ENCODE data around the gene RPRD2. TPM values are rescaled to one million over a fixed set of nuclear protein-coding genes. Genes with fewer than 3 reads are reported as not detected.

RPRD2 gene
- total RNA-seq, 8 experiments from 2014 or later: 9.1 to 37.4 (median 23.7) TPM

- peak in 1 of 8 experiments; percentile 3 for ATAC-seq (replicated peaks in 6 of 8)
- 0 to 100% (median 83%) methylated on average over 1 to 2 of the region's 2 CpGs; no CpG with 5 or more reads in 7 of the 10 experiments for WGBS, 10 experiments
- Histone ChIP-seq H3K4me3 (no peak overlapping the region), H3K4me1 (replicated peaks in 1 of 2) (peaks cover 16 to 18% of the 10 kb centered on the region in 2 donors), H3K27ac (no peak overlapping the region)
- in situ Hi-C loops (cut with MboI; ENCODE audit: low pct_unique_long_range_greater_than_20kb in 2 of 9, low sequenced_read_pairs in 9 of 9, unreplicated experiment in 9 of 9): no loop called here
Measured at GRCh38 chr1:150512846-150513245, 148.9 kb downstream of the RPRD2 start.

DNA sequence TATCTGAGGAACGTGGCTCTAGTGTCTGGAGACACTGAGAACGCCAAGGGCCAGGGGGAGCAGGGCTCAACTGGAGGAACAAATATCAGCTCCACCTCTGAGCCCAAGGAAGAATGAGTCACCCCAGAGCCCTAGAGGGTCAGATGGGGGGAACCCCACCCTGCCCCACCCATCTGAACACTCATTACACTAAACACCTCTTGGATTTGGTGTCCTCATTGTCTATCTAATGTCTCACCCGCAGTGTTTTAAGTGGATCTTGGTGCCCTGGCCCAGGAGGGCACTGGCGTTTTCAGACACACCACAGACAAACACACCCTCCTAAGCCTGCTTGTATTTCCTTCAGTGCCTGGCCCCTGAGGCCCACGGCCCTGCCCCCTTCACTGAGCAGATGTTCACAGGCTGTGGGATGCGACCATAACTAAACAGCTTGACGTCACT, 149.4 kb downstream of the RPRD2 start:
- Histone ChIP-seq H3K4me1 (replicated peaks in 1 of 2) (peaks cover 10 to 12% of the 10 kb centered on the region in 2 donors), H3K4me3 (no peak overlapping the region), H3K27ac (no peak overlapping the region)
- in situ Hi-C loops (cut with MboI; ENCODE audit: low pct_unique_long_range_greater_than_20kb in 2 of 9, low sequenced_read_pairs in 9 of 9, unreplicated experiment in 9 of 9): no loop called here
- peak in 3 of 8 experiments; percentile 14 to 33 (median 27) for ATAC-seq (replicated peaks in 6 of 8)
- WGBS, 10 experiments: 0 to 100% (median 80%) methylated on average over 1 to 6 of the region's 7 CpGs; no CpG with 5 or more reads in 1 of the 10 experiments

GRCh38 chr1:150514260-150514659, 150.3 kb downstream of the RPRD2 start:
- Histone ChIP-seq H3K4me3 (no peak overlapping the region), H3K27ac (no peak overlapping the region), H3K4me1 (replicated peaks in 1 of 2) (peaks cover 1 to 6% of the 10 kb centered on the region in 2 donors)
- no peak for ATAC-seq (replicated peaks in 6 of 8)
- WGBS, 10 experiments: 83 to 100% (median 93%) methylated on average over 1 to 5 of the region's 9 CpGs; no CpG with 5 or more reads in 5 of the 10 experiments
- in situ Hi-C loops (cut with MboI; ENCODE audit: low pct_unique_long_range_greater_than_20kb in 2 of 9, low sequenced_read_pairs in 9 of 9, unreplicated experiment in 9 of 9): no loop called here

DNA sequence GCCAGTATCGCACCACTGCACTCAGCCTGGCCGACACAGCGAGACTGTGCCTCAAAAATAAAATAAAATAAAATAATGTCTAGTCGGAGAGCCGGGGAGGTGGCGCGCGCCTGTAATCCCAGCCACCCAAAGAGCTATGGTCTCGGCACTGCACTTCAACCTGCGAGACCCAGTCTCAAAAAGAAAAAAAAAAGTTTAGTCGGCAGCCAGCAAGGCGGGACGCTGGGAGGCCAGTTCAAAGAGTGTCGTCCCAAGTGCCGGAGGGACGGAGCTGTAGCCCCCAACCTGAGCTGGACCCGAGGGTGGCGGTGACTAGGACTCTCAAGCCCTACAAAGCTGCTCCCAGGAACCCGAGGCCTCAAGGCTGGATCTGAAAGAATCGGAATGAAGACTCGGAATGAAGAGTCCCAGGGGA, 151.0 kb downstream of the RPRD2 start:
- Histone ChIP-seq H3K4me3 (peak overlapping the region; percentile 52 to 76 (median 63)), H3K4me1 (replicated peaks in 1 of 2) (peaks cover 0 to 6% of the 10 kb centered on the region in 2 donors), H3K27ac (peak overlapping the region in 1 of 2 donors; percentile 25)
- 18 to 100% (median 40%) methylated on average over 2 to 19 of the region's 21 CpGs; no CpG with 5 or more reads in 2 of the 10 experiments for WGBS, 10 experiments
- ATAC-seq (replicated peaks in 6 of 8): no peak
- in situ Hi-C loops (cut with MboI; ENCODE audit: low pct_unique_long_range_greater_than_20kb in 2 of 9, low sequenced_read_pairs in 9 of 9, unreplicated experiment in 9 of 9): no loop called here

DNA sequence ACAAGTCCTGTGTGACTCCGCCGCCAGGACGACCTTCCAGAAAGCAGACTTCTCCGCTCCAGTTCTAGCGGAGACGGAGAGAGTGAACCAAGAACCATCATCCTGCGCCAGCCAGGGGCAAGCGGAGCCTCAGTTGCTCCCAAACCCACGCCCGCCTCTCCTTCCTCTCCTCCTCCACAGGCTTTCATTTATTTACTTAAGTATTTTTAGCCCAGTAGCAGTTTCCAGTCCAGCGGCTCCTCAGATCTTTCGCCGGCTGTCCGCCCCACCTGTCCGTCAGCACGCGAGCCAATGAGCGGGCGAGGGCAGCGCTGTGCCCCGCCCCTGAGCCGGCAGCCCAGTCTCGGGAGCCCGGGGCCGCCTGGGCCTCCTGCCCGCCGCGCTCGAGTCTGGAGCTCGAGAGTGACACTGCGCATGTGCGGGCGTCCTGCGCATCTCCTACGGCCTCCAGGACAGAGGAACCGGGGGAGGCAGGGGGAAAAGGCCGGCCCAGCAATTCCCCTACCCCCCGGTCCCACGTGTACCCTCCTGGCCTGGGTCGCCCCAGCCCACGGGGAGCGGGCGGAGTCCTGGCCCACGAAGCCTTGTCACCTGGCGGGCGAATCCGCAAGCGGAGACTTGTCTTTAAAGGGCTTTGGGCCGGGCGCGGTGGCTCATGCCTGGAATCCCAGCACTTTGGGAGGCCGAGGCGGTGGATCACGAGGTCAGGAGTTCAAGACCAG, 151.5 kb downstream of the RPRD2 start, which contains the start of gene FALEC:
TSS of gene FALEC (plus strand) at position 425 of the 722 bp plus-strand sequence.
- Histone ChIP-seq H3K4me1 (replicated peaks in 1 of 2) (peaks cover 0 to 6% of the 10 kb centered on the region in 2 donors), H3K27ac (peak within 1 kb of the TSS; percentile 61 to 68), H3K4me3 (peak within 1 kb of the TSS; percentile 52 to 76 (median 63))
- in situ Hi-C loops (cut with MboI; ENCODE audit: low pct_unique_long_range_greater_than_20kb in 2 of 9, low sequenced_read_pairs in 9 of 9, unreplicated experiment in 9 of 9): no loop called here
- peak; percentile 79 to 97 (median 95) for ATAC-seq (replicated peaks in 6 of 8)
- WGBS, 10 experiments: 0 to 4% (median 3%) methylated on average over 3 to 26 of the region's 54 CpGs; no CpG with 5 or more reads in 2 of the 10 experiments

- Histone ChIP-seq H3K27ac (peak overlapping the region; percentile 61 to 68), H3K4me1 (replicated peaks in 1 of 2) (peaks cover 0 to 6% of the 10 kb centered on the region in 2 donors), H3K4me3 (peak overlapping the region; percentile 52 to 76 (median 63))
- in situ Hi-C loops (cut with MboI; ENCODE audit: low pct_unique_long_range_greater_than_20kb in 2 of 9, low sequenced_read_pairs in 9 of 9, unreplicated experiment in 9 of 9): no loop called here
- WGBS, 10 experiments: 0 to 11% (median 5%) methylated on average over 1 to 17 of the region's 19 CpGs; no CpG with 5 or more reads in 1 of the 10 experiments
- ATAC-seq (replicated peaks in 6 of 8): peak in 7 of 8 experiments; percentile 2 to 43 (median 34)
Measured at GRCh38 chr1:150516050-150516591, 152.2 kb downstream of the RPRD2 start.

DNA sequence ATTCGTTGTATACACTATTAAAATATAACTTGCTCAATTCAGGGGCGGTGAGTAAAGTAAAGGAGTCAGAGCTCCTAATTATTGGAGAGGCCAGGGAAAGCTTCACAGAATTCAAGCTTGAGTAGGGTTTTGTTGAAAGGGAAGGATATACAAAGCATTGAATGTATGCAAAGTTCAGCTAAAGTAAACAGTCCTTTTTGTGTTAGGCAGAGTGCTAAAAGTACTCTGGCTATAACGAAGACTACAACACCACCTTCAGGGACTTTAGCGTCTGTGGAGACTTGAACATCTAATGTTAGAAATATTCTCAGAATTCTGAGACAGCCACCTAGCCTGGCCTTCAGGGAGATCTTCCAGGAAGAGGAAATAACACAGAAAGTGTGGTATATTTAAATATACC, 152.7 kb downstream of the RPRD2 start:
- Histone ChIP-seq H3K4me3 (peak overlapping the region; percentile 52 to 76 (median 63)), H3K4me1 (replicated peaks in 1 of 2) (peaks cover 0 to 6% of the 10 kb centered on the region in 2 donors), H3K27ac (no peak overlapping the region)
- peak in 1 of 8 experiments; percentile 2 for ATAC-seq (replicated peaks in 6 of 8)
- WGBS, 10 experiments: 0 to 56% (median 21%) methylated on average over 1 to 4 of the region's 4 CpGs; no CpG with 5 or more reads in 1 of the 10 experiments
- in situ Hi-C loops (cut with MboI; ENCODE audit: low pct_unique_long_range_greater_than_20kb in 2 of 9, low sequenced_read_pairs in 9 of 9, unreplicated experiment in 9 of 9): no loop called here

GRCh38 chr1:150521196-150521968, 157.4 kb downstream of the RPRD2 start:
- in situ Hi-C loops (cut with MboI; ENCODE audit: low pct_unique_long_range_greater_than_20kb in 2 of 9, low sequenced_read_pairs in 9 of 9, unreplicated experiment in 9 of 9): no loop called here
- Histone ChIP-seq H3K4me1 (replicated peaks in 1 of 2) (peaks cover 3 to 6% of the 10 kb centered on the region in 2 donors), H3K4me3 (no peak overlapping the region), H3K27ac (no peak overlapping the region)
- no peak for ATAC-seq (replicated peaks in 6 of 8)
- 0 to 100% (median 71%) methylated on average over 1 of the region's 1 CpG; no CpG with 5 or more reads in 1 of the 10 experiments for WGBS, 10 experiments

DNA sequence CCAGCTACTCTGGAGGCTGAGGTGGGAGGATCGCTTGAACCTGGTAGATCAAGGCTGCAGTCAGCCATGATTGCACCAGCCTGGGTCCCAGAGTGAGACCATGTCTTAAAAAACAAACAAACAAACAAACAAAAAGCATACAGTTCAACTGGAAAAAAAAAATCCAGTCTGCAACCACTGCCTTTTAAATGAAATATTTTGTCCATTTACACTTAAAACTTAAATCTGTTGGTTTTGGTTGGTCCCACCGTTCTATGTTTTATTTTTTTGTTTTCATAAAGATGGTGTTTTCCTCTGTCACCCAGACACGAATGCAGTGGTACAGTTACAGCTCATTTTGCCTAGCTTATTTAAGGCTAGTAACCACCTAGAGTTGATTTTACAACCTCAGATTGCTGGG, 161.4 kb downstream of the RPRD2 start:
- Histone ChIP-seq H3K4me1 (replicated peaks in 1 of 2) (peaks cover 0 to 3% of the 10 kb centered on the region in 2 donors), H3K27ac (no peak overlapping the region), H3K4me3 (no peak overlapping the region)
- ATAC-seq (replicated peaks in 6 of 8): no peak
- in situ Hi-C loops (cut with MboI; ENCODE audit: low pct_unique_long_range_greater_than_20kb in 2 of 9, low sequenced_read_pairs in 9 of 9, unreplicated experiment in 9 of 9): no loop called here
- WGBS, 10 experiments: 13 to 94% (median 79%) methylated on average over 1 to 3 of the region's 3 CpGs; no CpG with 5 or more reads in 2 of the 10 experiments

Other genes with a start within 250 kb of the RPRD2 start
- gene PLEKHO1, start 214.2 kb upstream of the RPRD2 start, total RNA-seq: 100 to 1,000 TPM in 1 of 8 experiments, 10 to 100 TPM in 7; 28.1 to 143 (median 48.9) TPM
- gene ANP32E, start 128.0 kb upstream of the RPRD2 start, total RNA-seq: 100 to 1,000 TPM in 1 of 8 experiments, 10 to 100 TPM in 7; 34.6 to 147 (median 54.7) TPM
- gene CA14, start 106.4 kb upstream of the RPRD2 start, total RNA-seq: 10 to 100 TPM in 5 of 8 experiments, 1 to 10 TPM in 2, under 1 TPM in 1; 0.56 to 86.1 (median 28.3) TPM
- gene APH1A, start 95.1 kb upstream of the RPRD2 start, total RNA-seq: 100 to 1,000 TPM in 5 of 8 experiments, 10 to 100 TPM in 3; 70.5 to 134 (median 109) TPM
- 100 to 1,000 TPM in 1 of 8 experiments, 10 to 100 TPM in 4, 1 to 10 TPM in 3; 1.9 to 104 (median 50.2) TPM for gene C1orf54, start 91.4 kb upstream of the RPRD2 start, total RNA-seq
- 10 to 100 TPM in 1 of 8 experiments, 1 to 10 TPM in 5, under 1 TPM in 2; 0.72 to 11.6 (median 5.8) TPM for gene CIART, start 81.6 kb upstream of the RPRD2 start, total RNA-seq
- gene MRPS21, start 70.3 kb upstream of the RPRD2 start, total RNA-seq: 100 to 1,000 TPM; 104 to 198 (median 121) TPM
- gene PRPF3, start 42.6 kb upstream of the RPRD2 start, total RNA-seq: 10 to 100 TPM; 32.5 to 78.4 (median 62.0) TPM
- gene TARS2, start 123.3 kb downstream of the RPRD2 start, total RNA-seq: 10 to 100 TPM; 24.1 to 51.0 (median 35.8) TPM
- gene ECM1, start 144.0 kb downstream of the RPRD2 start, total RNA-seq: 10 to 100 TPM in 3 of 8 experiments, 1 to 10 TPM in 5; 1.4 to 73.4 (median 3.5) TPM
- gene FALEC, start 151.6 kb downstream of the RPRD2 start, total RNA-seq: 1 to 10 TPM in 5 of 8 experiments, under 1 TPM in 3; 0.57 to 4.1 (median 2.1) TPM
- 10 to 100 TPM in 2 of 8 experiments, 1 to 10 TPM in 4, under 1 TPM in 2; 0.75 to 45.8 (median 4.9) TPM for gene ADAMTSL4, start 185.3 kb downstream of the RPRD2 start, total RNA-seq
- 100 to 1,000 TPM; 125 to 182 (median 142) TPM for gene MCL1, start 215.5 kb downstream of the RPRD2 start, total RNA-seq